ENCODE data around the gene PLEKHA7. TPM values are rescaled to one million over a fixed set of nuclear protein-coding genes. Genes with fewer than 3 reads are reported as not detected.

PLEKHA7 gene
- polyA plus RNA-seq, 1 of the 3 experiments (the other 2 are of a cell fraction), result 0.12 TPM

DNA sequence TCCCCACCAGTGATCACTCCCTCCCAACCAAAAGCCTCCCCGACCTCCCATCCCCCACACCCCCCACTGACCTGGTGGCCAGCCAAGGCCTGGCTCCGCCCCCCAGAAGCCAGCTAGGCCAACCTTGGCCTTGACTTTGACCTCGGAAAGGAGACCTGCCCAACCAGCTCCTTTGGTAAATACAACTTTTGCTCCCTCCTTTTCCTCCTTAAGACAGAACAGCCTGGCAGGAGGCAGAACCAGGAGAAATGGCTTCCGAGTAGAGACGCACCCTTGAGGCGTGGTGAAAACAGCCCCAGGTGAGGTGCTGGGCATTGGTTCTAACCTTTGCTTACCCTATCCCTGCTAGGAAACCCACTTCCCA, 27.0 kb downstream of the PLEKHA7 start:
- WGBS (ENCODE audit: low lambda C conversion rate), result 62% methylated on average over 6 of the region's 6 CpGs
- CTCF ChIA-PET, result interaction anchor here (1.5 to 2.3 kb wide), 2 partner anchors 11 to 202 kb away, joined by 3 to 9 read pairs; no protein-coding TSS in a partner anchor
- no peaks in the 10 kb centered on the region; a peak in 1 of 4 replicates for H3K4me1 ChIP-seq (ENCODE audit: control insufficient read depth in 1 of 2, insufficient read depth in 2 of 2, low read depth in 1 of 2, low read length in 1 of 2)

More for the DNA sequence above, 27.0 kb downstream of the PLEKHA7 start:
- Histone ChIP-seq H3K9me3 (no peaks in the 10 kb centered on the region), H3K27ac (ENCODE audit: low read depth in 2 of 2, low read length in 1 of 2) (no peak overlapping the region), H3K36me3 (replicated peaks in 1 of 2; ENCODE audit: control insufficient read depth in 1 of 2, insufficient read depth in 2 of 2, low read length in 1 of 2) (no peaks in the 10 kb centered on the region), H3K79me2 (ENCODE audit: insufficient read depth) (no peaks in the 10 kb centered on the region), H3F3A (replicated peaks; ENCODE audit: insufficient read depth) (no peaks in the 10 kb centered on the region), H4K20me1 (ENCODE audit: insufficient read depth) (no peaks in the 10 kb centered on the region), H3K9me2 (no peaks in the 10 kb centered on the region), H2AFZ (ENCODE audit: low read depth) (no peak overlapping the region), H3K27me3 (ENCODE audit: insufficient read depth) (no peaks in the 10 kb centered on the region), H3K4me2 (no peak overlapping the region), H3K9ac (no peak overlapping the region), H3K4me3 (ENCODE audit: low read depth in 2 of 2, low read length in 1 of 2) (no peak overlapping the region)
- POLR2A ChIA-PET, result no interaction called here
- TF ChIP-seq YY1 (IDR thresholded peaks at IDR 0.05; ENCODE audit: low read depth), result no peak
- TF ChIP-seq, protein P1, sequence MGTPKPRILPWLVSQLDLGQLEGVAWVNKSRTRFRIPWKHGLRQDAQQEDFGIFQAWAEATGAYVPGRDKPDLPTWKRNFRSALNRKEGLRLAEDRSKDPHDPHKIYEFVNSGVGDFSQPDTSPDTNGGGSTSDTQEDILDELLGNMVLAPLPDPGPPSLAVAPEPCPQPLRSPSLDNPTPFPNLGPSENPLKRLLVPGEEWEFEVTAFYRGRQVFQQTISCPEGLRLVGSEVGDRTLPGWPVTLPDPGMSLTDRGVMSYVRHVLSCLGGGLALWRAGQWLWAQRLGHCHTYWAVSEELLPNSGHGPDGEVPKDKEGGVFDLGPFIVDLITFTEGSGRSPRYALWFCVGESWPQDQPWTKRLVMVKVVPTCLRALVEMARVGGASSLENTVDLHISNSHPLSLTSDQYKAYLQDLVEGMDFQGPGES (IDR thresholded peaks at IDR 0.05; ENCODE audit: low read depth, low read length), result no peak
- TF ChIP-seq, protein P2, sequence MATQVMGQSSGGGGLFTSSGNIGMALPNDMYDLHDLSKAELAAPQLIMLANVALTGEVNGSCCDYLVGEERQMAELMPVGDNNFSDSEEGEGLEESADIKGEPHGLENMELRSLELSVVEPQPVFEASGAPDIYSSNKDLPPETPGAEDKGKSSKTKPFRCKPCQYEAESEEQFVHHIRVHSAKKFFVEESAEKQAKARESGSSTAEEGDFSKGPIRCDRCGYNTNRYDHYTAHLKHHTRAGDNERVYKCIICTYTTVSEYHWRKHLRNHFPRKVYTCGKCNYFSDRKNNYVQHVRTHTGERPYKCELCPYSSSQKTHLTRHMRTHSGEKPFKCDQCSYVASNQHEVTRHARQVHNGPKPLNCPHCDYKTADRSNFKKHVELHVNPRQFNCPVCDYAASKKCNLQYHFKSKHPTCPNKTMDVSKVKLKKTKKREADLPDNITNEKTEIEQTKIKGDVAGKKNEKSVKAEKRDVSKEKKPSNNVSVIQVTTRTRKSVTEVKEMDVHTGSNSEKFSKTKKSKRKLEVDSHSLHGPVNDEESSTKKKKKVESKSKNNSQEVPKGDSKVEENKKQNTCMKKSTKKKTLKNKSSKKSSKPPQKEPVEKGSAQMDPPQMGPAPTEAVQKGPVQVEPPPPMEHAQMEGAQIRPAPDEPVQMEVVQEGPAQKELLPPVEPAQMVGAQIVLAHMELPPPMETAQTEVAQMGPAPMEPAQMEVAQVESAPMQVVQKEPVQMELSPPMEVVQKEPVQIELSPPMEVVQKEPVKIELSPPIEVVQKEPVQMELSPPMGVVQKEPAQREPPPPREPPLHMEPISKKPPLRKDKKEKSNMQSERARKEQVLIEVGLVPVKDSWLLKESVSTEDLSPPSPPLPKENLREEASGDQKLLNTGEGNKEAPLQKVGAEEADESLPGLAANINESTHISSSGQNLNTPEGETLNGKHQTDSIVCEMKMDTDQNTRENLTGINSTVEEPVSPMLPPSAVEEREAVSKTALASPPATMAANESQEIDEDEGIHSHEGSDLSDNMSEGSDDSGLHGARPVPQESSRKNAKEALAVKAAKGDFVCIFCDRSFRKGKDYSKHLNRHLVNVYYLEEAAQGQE (IDR thresholded peaks at IDR 0.05; ENCODE audit: low read depth, low read length), result no peak
- TF ChIP-seq, protein P3, sequence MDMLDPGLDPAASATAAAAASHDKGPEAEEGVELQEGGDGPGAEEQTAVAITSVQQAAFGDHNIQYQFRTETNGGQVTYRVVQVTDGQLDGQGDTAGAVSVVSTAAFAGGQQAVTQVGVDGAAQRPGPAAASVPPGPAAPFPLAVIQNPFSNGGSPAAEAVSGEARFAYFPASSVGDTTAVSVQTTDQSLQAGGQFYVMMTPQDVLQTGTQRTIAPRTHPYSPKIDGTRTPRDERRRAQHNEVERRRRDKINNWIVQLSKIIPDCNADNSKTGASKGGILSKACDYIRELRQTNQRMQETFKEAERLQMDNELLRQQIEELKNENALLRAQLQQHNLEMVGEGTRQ (IDR thresholded peaks at IDR 0.05; ENCODE audit: borderline replicate concordance, low read depth, low read length), result no peak
- TF ChIP-seq, protein P4, sequence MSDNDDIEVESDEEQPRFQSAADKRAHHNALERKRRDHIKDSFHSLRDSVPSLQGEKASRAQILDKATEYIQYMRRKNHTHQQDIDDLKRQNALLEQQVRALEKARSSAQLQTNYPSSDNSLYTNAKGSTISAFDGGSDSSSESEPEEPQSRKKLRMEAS (IDR thresholded peaks at IDR 0.05; ENCODE audit: low read depth), result no peak
- TF ChIP-seq MEF2A (IDR thresholded peaks at IDR 0.05; ENCODE audit: borderline replicate concordance, low read depth), result no peak
- no peak for TF ChIP-seq NFIC (IDR thresholded peaks at IDR 0.05; ENCODE audit: borderline replicate concordance)
- TF ChIP-seq CHD2 (IDR thresholded peaks at IDR 0.05; ENCODE audit: low read length, partially characterized antibody), result no peak
- TF ChIP-seq FOXJ3 (CRISPR knock-in tag; IDR thresholded peaks at IDR 0.05), result no peak
- no peak for TF ChIP-seq RFX5 (IDR thresholded peaks at IDR 0.05; ENCODE audit: low read length)
- TF ChIP-seq, protein P5, sequence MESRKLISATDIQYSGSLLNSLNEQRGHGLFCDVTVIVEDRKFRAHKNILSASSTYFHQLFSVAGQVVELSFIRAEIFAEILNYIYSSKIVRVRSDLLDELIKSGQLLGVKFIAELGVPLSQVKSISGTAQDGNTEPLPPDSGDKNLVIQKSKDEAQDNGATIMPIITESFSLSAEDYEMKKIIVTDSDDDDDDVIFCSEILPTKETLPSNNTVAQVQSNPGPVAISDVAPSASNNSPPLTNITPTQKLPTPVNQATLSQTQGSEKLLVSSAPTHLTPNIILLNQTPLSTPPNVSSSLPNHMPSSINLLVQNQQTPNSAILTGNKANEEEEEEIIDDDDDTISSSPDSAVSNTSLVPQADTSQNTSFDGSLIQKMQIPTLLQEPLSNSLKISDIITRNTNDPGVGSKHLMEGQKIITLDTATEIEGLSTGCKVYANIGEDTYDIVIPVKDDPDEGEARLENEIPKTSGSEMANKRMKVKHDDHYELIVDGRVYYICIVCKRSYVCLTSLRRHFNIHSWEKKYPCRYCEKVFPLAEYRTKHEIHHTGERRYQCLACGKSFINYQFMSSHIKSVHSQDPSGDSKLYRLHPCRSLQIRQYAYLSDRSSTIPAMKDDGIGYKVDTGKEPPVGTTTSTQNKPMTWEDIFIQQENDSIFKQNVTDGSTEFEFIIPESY (IDR thresholded peaks at IDR 0.05; ENCODE audit: borderline replicate concordance, low read depth), result no peak
- TF ChIP-seq FOXM1 (IDR thresholded peaks at IDR 0.05; ENCODE audit: low read depth), result no peak
- TF ChIP-seq MXI1 (IDR thresholded peaks at IDR 0.05; ENCODE audit: low read depth, low read length), result no peak
- TF ChIP-seq, protein P6, sequence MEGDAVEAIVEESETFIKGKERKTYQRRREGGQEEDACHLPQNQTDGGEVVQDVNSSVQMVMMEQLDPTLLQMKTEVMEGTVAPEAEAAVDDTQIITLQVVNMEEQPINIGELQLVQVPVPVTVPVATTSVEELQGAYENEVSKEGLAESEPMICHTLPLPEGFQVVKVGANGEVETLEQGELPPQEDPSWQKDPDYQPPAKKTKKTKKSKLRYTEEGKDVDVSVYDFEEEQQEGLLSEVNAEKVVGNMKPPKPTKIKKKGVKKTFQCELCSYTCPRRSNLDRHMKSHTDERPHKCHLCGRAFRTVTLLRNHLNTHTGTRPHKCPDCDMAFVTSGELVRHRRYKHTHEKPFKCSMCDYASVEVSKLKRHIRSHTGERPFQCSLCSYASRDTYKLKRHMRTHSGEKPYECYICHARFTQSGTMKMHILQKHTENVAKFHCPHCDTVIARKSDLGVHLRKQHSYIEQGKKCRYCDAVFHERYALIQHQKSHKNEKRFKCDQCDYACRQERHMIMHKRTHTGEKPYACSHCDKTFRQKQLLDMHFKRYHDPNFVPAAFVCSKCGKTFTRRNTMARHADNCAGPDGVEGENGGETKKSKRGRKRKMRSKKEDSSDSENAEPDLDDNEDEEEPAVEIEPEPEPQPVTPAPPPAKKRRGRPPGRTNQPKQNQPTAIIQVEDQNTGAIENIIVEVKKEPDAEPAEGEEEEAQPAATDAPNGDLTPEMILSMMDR (IDR thresholded peaks at IDR 0.05), result no peak
- TF ChIP-seq EZH2phosphoT487 (IDR thresholded peaks at IDR 0.05; ENCODE audit: borderline replicate concordance, low read depth), result no peak
- no peak for TF ChIP-seq POLR2AphosphoS5 (IDR thresholded peaks at IDR 0.05; ENCODE audit: low read depth, low read length)
- no peak for TF ChIP-seq JUND (IDR thresholded peaks at IDR 0.05)
- no peak for TF ChIP-seq SIN3A (IDR thresholded peaks at IDR 0.05; ENCODE audit: borderline replicate concordance, low read depth, low read length)
- no peak for TF ChIP-seq ELF1 (IDR thresholded peaks at IDR 0.05)
- DNase-seq, result no peak
